ENCODE data around the gene ZNF43.
"Not testable (repeated sequence)": the region's sequence is repeated elsewhere in the genome, so short reads cannot be mapped to it uniquely, and the experiment has no call there.

The ZNF43 gene

GRCh38 chr19:21835810-21836444, at the start of gene ZNF43:
TSS of gene ZNF43 (minus strand) at chr19:21836182. CDS start at chr19:21836038, 144 bp downstream.
- DNase-seq, result peak; percentile 50 to 97 (median 90)

GRCh38 chr19:21885516-21885915, 49.5 kb upstream of the ZNF43 start:
- not testable (repeated sequence) for DNase-seq

GRCh38 chr19:21884786-21885185, 48.8 kb upstream of the ZNF43 start:
- not testable (repeated sequence) for DNase-seq

GRCh38 chr19:21883516-21883915, 47.5 kb upstream of the ZNF43 start:
- DNase-seq, result no peak

GRCh38 chr19:21880761-21881160, 44.8 kb upstream of the ZNF43 start:
- not testable (repeated sequence) for DNase-seq

GRCh38 chr19:21878646-21879045, 42.7 kb upstream of the ZNF43 start:
- no peak for DNase-seq

GRCh38 chr19:21877976-21878375, 42.0 kb upstream of the ZNF43 start:
- DNase-seq, result no peak

- DNase-seq, result not testable (repeated sequence)
Observed at GRCh38 chr19:21876608-21877007, 40.6 kb upstream of the ZNF43 start.

- DNase-seq, result no peak
Observed at GRCh38 chr19:21856773-21857514, 21.0 kb upstream of the ZNF43 start.

- DNase-seq, result peak; percentile 50 to 93 (median 90)
Observed at GRCh38 chr19:21851596-21852345, 15.8 kb upstream of the ZNF43 start.

GRCh38 chr19:21850656-21851255, 14.8 kb upstream of the ZNF43 start:
- DNase-seq, result no peak

- no peak for DNase-seq
Observed at GRCh38 chr19:21848706-21849105, 12.7 kb upstream of the ZNF43 start.

GRCh38 chr19:21843081-21843480, 7.1 kb upstream of the ZNF43 start:
- DNase-seq, result no peak

GRCh38 chr19:21841488-21842097, 5.6 kb upstream of the ZNF43 start:
- no peak for DNase-seq

- no peak for DNase-seq
Observed at GRCh38 chr19:21841081-21841480, 5.1 kb upstream of the ZNF43 start.

- no peak for DNase-seq
Observed at GRCh38 chr19:21839976-21840375, 4.0 kb upstream of the ZNF43 start.

- DNase-seq, result no peak
Observed at GRCh38 chr19:21838646-21839045, 2.7 kb upstream of the ZNF43 start.

GRCh38 chr19:21835429-21835809, 563 bp downstream of the ZNF43 start:
- peak in 1 of 14 donors; percentile 27 for DNase-seq

GRCh38 chr19:21833733-21834132, 2.2 kb downstream of the ZNF43 start:
- DNase-seq, result no peak

- DNase-seq, result no peak
Observed at GRCh38 chr19:21824679-21825078, 11.3 kb downstream of the ZNF43 start.

GRCh38 chr19:21823224-21823623, 12.8 kb downstream of the ZNF43 start:
- no peak for DNase-seq

GRCh38 chr19:21812448-21812847, 23.5 kb downstream of the ZNF43 start:
- DNase-seq, result no peak
